ENCODE measurements around the gene SNX8. TPM values are rescaled to one million over a fixed set of nuclear protein-coding genes. Genes with fewer than 3 reads are reported as not detected.

SNX8 gene
- total RNA-seq, 2 experiments from 2014 or later: 12.1 to 42.0 TPM

DNA sequence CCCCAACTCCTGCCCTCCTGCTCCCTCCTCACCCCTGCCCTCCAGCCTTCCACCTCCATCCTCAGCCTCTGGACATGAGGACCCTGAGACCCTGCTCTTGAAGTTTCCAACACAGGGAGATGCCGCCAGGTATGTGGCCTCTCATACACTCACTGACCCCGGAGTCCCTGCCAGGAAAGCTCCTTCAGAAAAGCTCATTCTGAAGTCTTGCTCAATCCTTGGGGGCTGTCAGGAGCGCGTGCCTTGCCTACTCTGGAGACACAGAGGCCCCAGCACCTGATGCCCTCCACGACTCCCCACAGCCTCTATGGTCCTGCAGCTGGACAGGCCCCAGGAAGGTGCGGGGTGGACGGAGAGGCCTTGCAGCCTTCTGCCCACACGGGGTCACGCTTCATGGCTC, 61.2 kb downstream of the SNX8 start:
- CTCF ChIA-PET (ENCODE audit: unreplicated experiment): no interaction called here
- no peak overlapping the region for H3K27ac ChIP-seq (ENCODE audit: low read depth, low read length, poor library complexity, severe bottlenecking)
- intact Hi-C loops (cut with micrococcal nuclease; ENCODE audit: unreplicated experiment): no loop called here
- POLR2A ChIA-PET: no interaction called here
- peaks cover 32% of the 10 kb centered on the region; the same call in 1 of the 2 replicates for H3K36me3 ChIP-seq (ENCODE audit: insufficient read depth, low read length)
- H3K4me1 ChIP-seq (ENCODE audit: insufficient read depth, low read length, poor library complexity, severe bottlenecking): no peaks in the 10 kb centered on the region
- H3K9me3 ChIP-seq (ENCODE audit: low read length): no peaks in the 10 kb centered on the region
- no peaks in the 10 kb centered on the region for H3K79me2 ChIP-seq (ENCODE audit: insufficient read depth, low read depth, low read length)
- H3K4me2 ChIP-seq (ENCODE audit: low read length): no peak overlapping the region
- BruUV-seq (replicated peaks): no TSS peak
- no peaks in the 10 kb centered on the region for H4K20me1 ChIP-seq (ENCODE audit: insufficient read depth, low read length)
- TF ChIP-seq, protein P1, sequence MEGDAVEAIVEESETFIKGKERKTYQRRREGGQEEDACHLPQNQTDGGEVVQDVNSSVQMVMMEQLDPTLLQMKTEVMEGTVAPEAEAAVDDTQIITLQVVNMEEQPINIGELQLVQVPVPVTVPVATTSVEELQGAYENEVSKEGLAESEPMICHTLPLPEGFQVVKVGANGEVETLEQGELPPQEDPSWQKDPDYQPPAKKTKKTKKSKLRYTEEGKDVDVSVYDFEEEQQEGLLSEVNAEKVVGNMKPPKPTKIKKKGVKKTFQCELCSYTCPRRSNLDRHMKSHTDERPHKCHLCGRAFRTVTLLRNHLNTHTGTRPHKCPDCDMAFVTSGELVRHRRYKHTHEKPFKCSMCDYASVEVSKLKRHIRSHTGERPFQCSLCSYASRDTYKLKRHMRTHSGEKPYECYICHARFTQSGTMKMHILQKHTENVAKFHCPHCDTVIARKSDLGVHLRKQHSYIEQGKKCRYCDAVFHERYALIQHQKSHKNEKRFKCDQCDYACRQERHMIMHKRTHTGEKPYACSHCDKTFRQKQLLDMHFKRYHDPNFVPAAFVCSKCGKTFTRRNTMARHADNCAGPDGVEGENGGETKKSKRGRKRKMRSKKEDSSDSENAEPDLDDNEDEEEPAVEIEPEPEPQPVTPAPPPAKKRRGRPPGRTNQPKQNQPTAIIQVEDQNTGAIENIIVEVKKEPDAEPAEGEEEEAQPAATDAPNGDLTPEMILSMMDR (conservative IDR thresholded peaks at IDR 0.05; ENCODE audit: low read length): no peak
- no peak for TF ChIP-seq EZH2phosphoT487 (IDR thresholded peaks at IDR 0.05; ENCODE audit: borderline replicate concordance, low read depth, low read length)
- no peak overlapping the region for H2AFZ ChIP-seq (ENCODE audit: low read length)
- DNase-seq (ENCODE audit: low spot score): no peak
- H3K9me2 ChIP-seq (ENCODE audit: insufficient read depth, low read length): no peaks in the 10 kb centered on the region
- H3K4me3 ChIP-seq (ENCODE audit: low read depth, low read length, poor library complexity, severe bottlenecking): no peak overlapping the region

DNA sequence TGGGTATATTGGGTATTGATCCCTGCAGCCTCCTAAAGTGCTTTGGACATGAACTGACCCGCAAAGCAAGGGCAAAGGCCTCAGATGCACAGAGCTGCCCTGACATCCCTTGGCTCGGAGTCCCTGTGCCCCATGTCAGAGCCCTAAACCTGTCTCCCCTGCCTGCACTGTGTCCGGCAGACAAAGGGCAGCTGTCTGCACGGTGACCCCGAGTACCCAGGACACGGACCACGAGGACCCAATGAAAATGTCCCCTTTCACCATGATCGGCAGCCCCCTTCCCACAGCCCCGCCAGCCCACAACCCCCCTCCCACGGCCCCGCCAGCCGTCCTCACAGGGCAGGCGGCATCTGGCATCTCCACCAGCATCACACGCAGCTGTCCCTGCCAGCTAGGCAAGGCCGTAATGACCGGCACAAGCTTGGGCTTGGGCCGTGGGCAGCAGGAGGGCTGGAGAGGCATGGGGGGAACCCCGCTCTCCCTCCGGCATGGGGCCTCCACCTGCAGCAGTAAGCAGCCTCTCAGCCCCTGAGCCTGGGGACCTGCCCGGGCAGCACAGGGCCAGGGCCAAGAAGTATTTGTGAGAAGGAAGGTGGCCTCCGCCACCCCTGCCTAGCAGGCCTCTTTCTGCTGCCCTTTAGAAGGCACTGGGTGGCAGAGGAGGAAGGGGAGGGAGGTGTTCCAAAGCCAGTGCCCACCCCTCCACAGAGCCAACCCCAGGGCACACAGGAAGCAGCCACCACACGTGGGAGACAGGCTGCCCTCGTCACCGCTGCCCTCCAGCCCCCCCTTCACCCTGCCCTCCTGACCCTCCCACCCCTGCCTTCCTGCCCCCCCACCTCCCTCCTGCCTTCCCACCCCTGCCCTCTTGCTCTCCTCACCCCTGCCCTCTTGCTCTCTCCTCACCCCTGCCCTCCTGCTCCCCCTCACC, 62.1 kb downstream of the SNX8 start:
- Histone ChIP-seq H3K36me3 (ENCODE audit: insufficient read depth, low read length) (peaks cover 32% of the 10 kb centered on the region; the same call in 1 of the 2 replicates), H3K79me2 (ENCODE audit: insufficient read depth, low read depth, low read length) (no peaks in the 10 kb centered on the region), H3K9me2 (ENCODE audit: insufficient read depth, low read length) (no peaks in the 10 kb centered on the region), H3K9me3 (ENCODE audit: low read length) (no peaks in the 10 kb centered on the region), H4K20me1 (ENCODE audit: insufficient read depth, low read length) (no peaks in the 10 kb centered on the region), H2AFZ (ENCODE audit: low read length) (no peak overlapping the region), H3K27ac (ENCODE audit: low read depth, low read length, poor library complexity, severe bottlenecking) (no peak overlapping the region), H3K4me1 (ENCODE audit: insufficient read depth, low read length, poor library complexity, severe bottlenecking) (no peaks in the 10 kb centered on the region), H3K4me3 (ENCODE audit: low read depth, low read length, poor library complexity, severe bottlenecking) (no peak overlapping the region), H3K4me2 (ENCODE audit: low read length) (no peak overlapping the region)
- no TSS peak for BruUV-seq (replicated peaks)
- TF ChIP-seq EZH2phosphoT487 (IDR thresholded peaks at IDR 0.05; ENCODE audit: borderline replicate concordance, low read depth, low read length): no peak
- TF ChIP-seq, protein P1 (conservative IDR thresholded peaks at IDR 0.05; ENCODE audit: low read length): no peak
- DNase-seq (ENCODE audit: low spot score): no peak
- CTCF ChIA-PET (ENCODE audit: unreplicated experiment): no interaction called here
- intact Hi-C loops (cut with micrococcal nuclease; ENCODE audit: unreplicated experiment): no loop called here
- POLR2A ChIA-PET: no interaction called here

DNA sequence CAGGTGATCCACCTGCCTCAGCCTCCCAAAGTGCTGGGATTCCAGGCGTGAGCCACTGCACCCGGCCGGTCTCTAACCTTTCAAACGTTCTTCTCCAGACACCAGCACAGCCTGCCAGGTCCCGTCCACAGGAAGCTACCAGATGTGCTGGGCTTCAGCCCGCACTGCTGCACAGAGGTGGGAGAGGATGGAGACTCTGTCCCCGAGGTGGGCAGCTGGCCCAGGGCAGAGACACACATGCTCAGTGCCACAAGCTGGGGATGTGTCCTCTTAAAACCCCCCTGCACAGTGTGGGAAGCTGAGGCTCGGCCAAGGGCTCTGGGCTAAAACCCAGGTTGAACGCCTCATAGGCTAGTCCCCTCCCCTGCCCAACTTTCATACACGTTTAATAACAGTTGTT, 62.9 kb downstream of the SNX8 start:
- DNase-seq (ENCODE audit: low spot score): no peak
- TF ChIP-seq, protein P1 (conservative IDR thresholded peaks at IDR 0.05; ENCODE audit: low read length): no peak
- TF ChIP-seq EZH2phosphoT487 (IDR thresholded peaks at IDR 0.05; ENCODE audit: borderline replicate concordance, low read depth, low read length): no peak
- H3K4me3 ChIP-seq (ENCODE audit: low read depth, low read length, poor library complexity, severe bottlenecking): no peak overlapping the region
- CTCF ChIA-PET (ENCODE audit: unreplicated experiment): no interaction called here
- POLR2A ChIA-PET: no interaction called here
- intact Hi-C loops (cut with micrococcal nuclease; ENCODE audit: unreplicated experiment): no loop called here
- no peaks in the 10 kb centered on the region for H3K4me1 ChIP-seq (ENCODE audit: insufficient read depth, low read length, poor library complexity, severe bottlenecking)
- no peak overlapping the region for H3K27ac ChIP-seq (ENCODE audit: low read depth, low read length, poor library complexity, severe bottlenecking)
- no peak overlapping the region for H2AFZ ChIP-seq (ENCODE audit: low read length)
- H4K20me1 ChIP-seq (ENCODE audit: insufficient read depth, low read length): no peaks in the 10 kb centered on the region
- no peaks in the 10 kb centered on the region for H3K9me3 ChIP-seq (ENCODE audit: low read length)
- no peaks in the 10 kb centered on the region for H3K9me2 ChIP-seq (ENCODE audit: insufficient read depth, low read length)
- no TSS peak for BruUV-seq (replicated peaks)
- no peaks in the 10 kb centered on the region for H3K79me2 ChIP-seq (ENCODE audit: insufficient read depth, low read depth, low read length)
- H3K36me3 ChIP-seq (ENCODE audit: insufficient read depth, low read length): peaks cover 32% of the 10 kb centered on the region; the same call in 1 of the 2 replicates
- H3K4me2 ChIP-seq (ENCODE audit: low read length): no peak overlapping the region

Data from OCI-LY7 (cell line).